Right lobe of liver (tissue), 6 donors: ENCODE measurements around the gene CD300LB. TPM values are rescaled to one million over a fixed set of nuclear protein-coding genes. Genes with fewer than 3 reads are reported as not detected.

ENCODE experiments used
- ATAC-seq, 4 donors: fragments of 200-7000 bp; cut with Tn5 transposase; one replicate each; pipeline ENCODE4 v1.9.1; 2020; ENCODE audit warnings: mild to moderate bottlenecking in 4 of 4, moderate library complexity in 4 of 4
- DNase-seq, 3 donors: peaks; one replicate each; pipeline ENCODE4 v3.0.0-alpha.2; 2020
- H3K27ac ChIP-seq, 3 donors: fragments of 200-600 bp; one replicate each; pipeline ENCODE4 v1.8.0; 2022
- H3K27me3 ChIP-seq, 2 donors: fragments of 200-600 bp; one replicate each; pipeline ENCODE4 v1.8.0; 2022
- H3K36me3 ChIP-seq, 4 donors: fragments of 200-600 bp; sonication (generic) in 1 of 4; one replicate each; pipeline versions ENCODE4 v1.5.1 to v1.8.0; 2017 to 2022; ENCODE audit warnings: control low read depth in 1 of 4
- H3K4me1 ChIP-seq, 4 donors: fragments of 200-600 bp; sonication (generic) in 1 of 4; one replicate each; pipeline versions ENCODE4 v1.5.1 to v1.8.0; 2017 to 2022; ENCODE audit warnings: control low read depth in 1 of 4
- H3K4me3 ChIP-seq, 3 donors: fragments of 200-600 bp; one replicate each; pipeline ENCODE4 v1.8.0; 2022
- H3K9me3 ChIP-seq, 4 donors: fragments of 200-600 bp; sonication (generic) in 1 of 4; one replicate each; pipeline versions ENCODE4 v1.5.1 to v1.8.0; 2017 to 2022; ENCODE audit warnings: control low read depth in 1 of 4
- POLR2A ChIP-seq: fragments of 450-650 bp; IDR thresholded peaks from one replicate; pipeline ENCODE4 v1.6.1; 2017; ENCODE audit warnings: antibody characterized with exemption, mild to moderate bottlenecking
- WGBS: methylation state at CpG from one replicate; pipeline ENCODE4 v1.1.6; 2018; ENCODE audit warnings: low coverage, low lambda C conversion rate; ENCODE audit not compliant: insufficient coverage; ENCODE audit errors: missing lambda C conversion rate; 5-methylcytosine and 5-hydroxymethylcytosine counted together
- intact Hi-C, 2 donors: fragments of 100-400 bp; cut with DNase I; formaldehyde crosslinking; loops; one replicate each; pipeline versions ENCODE4 v1.11.2 to v1.14.1; 2022
- total RNA-seq, 6 experiments: library from RNA; depleted of rRNA in 2 of 6; stranded (reverse); fragments of >200 nt in 2 of 6; fragmentation: NEBNext Ultra II Directional in 3 of 6; extraction: Animal tissue kit (Norgen Biotek cat#: 25700) in 3 of 6; gene quantifications; one replicate each; pipeline versions ENCODE4 v1.1.0 to v1.2.4, GENCODE V29; 2016 to 2023
- TF ChIP-seq, protein P1 (sequence below), 4 donors: fragments of 200-600 bp in 3 of 4; fragments of 450-650 bp in 1 of 4; IDR thresholded peaks; one replicate each; pipeline versions ENCODE4 v1.5.1 to v1.8.0; 2016 to 2022; ENCODE audit warnings: antibody characterized with exemption in 4 of 4, mild to moderate bottlenecking in 2 of 4
- donor health status: DM: no; HTN: yes; CAD: no.
- donor health status: DM: no; HTN: no; CAD: no.
- donor health status: DM: no; HTN: no; CAD: no.
- donor health status: DM: no; HTN: yes; CAD: no.
- donor health status: DM: no; HTN: yes; CAD: no.

The CD300LB gene
- total RNA-seq, 6 experiments from 2014 or later = 0.07 to 0.33 (median 0.21) TPM

DNA sequence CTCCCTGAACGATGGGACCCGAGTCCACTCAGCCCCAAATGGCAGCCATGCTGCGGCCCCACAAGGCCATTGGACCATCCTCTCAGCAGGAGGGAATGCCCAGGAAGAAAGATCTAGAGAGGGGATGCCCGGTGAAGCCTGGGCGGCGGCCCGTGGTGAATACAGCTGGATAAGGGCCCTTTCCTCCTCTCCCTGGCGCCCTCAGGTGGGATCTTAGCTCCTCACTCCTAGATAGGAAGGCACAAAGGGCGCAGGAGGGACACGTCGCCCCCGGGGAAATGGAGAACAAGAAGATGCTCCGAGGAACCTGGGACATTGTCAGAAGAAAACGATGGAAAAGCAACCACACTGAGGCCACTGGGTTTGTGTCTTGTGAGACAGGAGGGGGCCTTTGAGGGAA is 12.1 kb upstream of the CD300LB start:
- Histone ChIP-seq H3K4me1 (no peaks in the 10 kb centered on the region), H3K4me3 (no peak overlapping the region), H3K27me3 (no peaks in the 10 kb centered on the region), H3K27ac (no peak overlapping the region), H3K36me3 (no peaks in the 10 kb centered on the region), H3K9me3 (no peaks in the 10 kb centered on the region)
- WGBS = 50% methylated on average over 9 of the region's 14 CpGs
- ATAC-seq (no peak), DNase-seq (no peak)
- intact Hi-C loops = no loop called here
- TF ChIP-seq, protein P1, sequence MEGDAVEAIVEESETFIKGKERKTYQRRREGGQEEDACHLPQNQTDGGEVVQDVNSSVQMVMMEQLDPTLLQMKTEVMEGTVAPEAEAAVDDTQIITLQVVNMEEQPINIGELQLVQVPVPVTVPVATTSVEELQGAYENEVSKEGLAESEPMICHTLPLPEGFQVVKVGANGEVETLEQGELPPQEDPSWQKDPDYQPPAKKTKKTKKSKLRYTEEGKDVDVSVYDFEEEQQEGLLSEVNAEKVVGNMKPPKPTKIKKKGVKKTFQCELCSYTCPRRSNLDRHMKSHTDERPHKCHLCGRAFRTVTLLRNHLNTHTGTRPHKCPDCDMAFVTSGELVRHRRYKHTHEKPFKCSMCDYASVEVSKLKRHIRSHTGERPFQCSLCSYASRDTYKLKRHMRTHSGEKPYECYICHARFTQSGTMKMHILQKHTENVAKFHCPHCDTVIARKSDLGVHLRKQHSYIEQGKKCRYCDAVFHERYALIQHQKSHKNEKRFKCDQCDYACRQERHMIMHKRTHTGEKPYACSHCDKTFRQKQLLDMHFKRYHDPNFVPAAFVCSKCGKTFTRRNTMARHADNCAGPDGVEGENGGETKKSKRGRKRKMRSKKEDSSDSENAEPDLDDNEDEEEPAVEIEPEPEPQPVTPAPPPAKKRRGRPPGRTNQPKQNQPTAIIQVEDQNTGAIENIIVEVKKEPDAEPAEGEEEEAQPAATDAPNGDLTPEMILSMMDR (IDR thresholded peaks at IDR 0.05) = no peak
- no peak for TF ChIP-seq POLR2A

DNA sequence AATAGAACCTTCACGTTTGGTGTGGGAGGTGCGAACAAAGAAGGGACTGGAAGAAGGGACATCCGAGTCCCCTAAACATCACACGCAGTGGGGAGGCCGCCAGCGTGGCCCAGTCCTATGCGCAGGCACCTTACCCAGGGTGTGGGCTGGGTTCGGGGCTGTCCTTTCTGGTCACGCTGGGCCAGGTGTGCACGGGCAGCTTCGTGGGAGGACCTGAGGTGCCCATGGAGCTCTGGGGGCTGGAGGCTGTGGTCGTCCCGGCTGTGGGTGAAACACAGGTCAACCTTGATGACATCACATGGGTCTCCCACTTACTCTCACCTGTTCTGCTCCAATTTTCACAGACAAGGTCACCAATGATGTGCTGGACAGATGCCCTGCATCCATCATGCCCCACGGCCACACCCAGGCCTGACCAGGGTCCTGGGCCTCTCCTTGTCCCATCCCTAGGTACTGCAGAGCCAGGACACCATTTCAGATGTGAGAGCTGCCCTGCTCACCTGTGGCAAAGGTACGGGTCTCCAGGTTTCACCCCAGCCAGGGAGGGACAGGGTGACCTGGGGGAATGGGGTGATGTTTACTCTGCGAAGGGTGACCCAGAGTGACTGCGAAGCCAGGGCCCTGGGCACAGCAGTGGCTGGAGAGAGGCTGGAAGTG is 11.6 kb upstream of the CD300LB start:
- Histone ChIP-seq H3K9me3 (no peaks in the 10 kb centered on the region), H3K27ac (no peak overlapping the region), H3K4me1 (no peaks in the 10 kb centered on the region), H3K27me3 (no peaks in the 10 kb centered on the region), H3K4me3 (no peak overlapping the region), H3K36me3 (no peaks in the 10 kb centered on the region)
- DNase-seq = no peak
- TF ChIP-seq POLR2A = no peak
- TF ChIP-seq, protein P1 (IDR thresholded peaks at IDR 0.05) = no peak
- WGBS = 73% methylated on average over 3 of the region's 17 CpGs
- ATAC-seq = no peak
- intact Hi-C loops = no loop called here

DNA sequence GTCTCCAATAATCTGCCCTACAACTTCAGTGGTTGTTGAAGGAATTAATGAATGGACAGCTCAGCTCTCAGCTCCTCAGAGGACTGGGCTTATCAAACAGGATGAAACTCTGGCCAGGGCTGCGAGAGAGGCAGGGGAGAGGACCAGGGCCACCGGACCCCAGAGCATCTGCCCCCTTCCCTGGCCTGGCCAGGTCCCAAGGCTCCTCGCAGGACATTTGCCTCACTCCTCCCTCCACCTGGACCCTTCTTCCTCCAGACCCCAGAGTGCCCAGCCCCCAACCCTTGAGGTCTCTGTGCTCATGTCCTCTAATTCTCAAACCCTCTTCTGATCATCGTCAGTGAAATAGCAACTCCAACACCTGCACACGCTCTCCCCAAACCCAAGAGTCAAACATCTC is 10.9 kb upstream of the CD300LB start:
- Histone ChIP-seq H3K27ac (no peak overlapping the region), H3K4me1 (no peaks in the 10 kb centered on the region), H3K36me3 (no peaks in the 10 kb centered on the region), H3K27me3 (no peaks in the 10 kb centered on the region), H3K4me3 (no peak overlapping the region), H3K9me3 (no peaks in the 10 kb centered on the region)
- TF ChIP-seq POLR2A = no peak
- TF ChIP-seq, protein P1 (IDR thresholded peaks at IDR 0.05) = no peak
- ATAC-seq = no peak
- DNase-seq = no peak
- intact Hi-C loops = no loop called here
- WGBS = 76% methylated on average over 5 of the region's 5 CpGs

DNA sequence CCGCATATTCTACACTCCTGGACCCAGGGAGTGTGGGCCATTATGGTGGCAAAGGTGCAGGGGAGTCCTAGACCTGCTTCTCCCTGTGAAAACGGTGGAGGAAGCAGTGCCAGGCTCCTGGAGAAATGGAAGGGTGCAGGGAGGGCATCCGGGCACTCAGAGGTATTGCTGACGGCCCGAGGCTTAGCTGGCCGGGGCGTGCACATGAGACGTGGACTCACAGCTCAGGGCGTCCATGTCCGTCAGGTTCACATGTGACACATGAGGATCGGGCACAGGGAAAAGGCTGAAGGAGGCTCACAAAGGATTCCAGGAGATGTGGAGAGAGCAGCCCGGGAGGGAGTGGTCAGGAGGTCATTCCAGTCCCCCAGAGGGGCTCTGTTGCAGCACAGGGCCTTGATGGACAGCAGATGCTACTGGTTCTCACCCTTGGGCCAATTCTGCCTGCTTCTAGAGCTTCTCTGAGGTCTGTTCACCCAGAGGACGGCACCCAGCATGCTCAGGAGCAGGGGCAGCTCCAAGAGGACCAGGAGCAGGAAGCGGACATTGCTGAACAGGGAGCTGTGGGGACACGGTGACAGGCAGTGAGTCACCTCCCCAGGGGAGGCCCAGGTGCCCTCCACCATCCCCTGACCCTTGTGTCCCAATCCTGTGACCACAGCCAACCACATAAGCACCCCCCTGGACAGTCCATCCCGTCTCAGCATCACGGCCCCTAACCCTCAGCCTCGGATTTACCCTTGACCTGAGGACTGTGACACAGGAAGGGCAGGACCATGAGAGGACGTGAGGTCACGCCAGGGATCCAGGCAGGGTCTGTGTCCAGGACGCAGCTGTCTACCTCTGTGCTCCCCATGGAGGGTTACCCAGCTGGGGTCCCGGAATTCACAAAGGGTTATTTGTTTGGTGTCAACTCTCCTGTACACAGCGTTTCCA is 10.2 kb upstream of the CD300LB start:
- intact Hi-C loops = no loop called here
- TF ChIP-seq POLR2A = no peak
- TF ChIP-seq, protein P1 (IDR thresholded peaks at IDR 0.05) = no peak
- Histone ChIP-seq H3K27ac (no peak overlapping the region), H3K4me1 (no peaks in the 10 kb centered on the region), H3K9me3 (no peaks in the 10 kb centered on the region), H3K27me3 (no peaks in the 10 kb centered on the region), H3K36me3 (no peaks in the 10 kb centered on the region), H3K4me3 (no peak overlapping the region)
- 39% methylated on average over 7 of the region's 23 CpGs for WGBS
- DNase-seq (no peak), ATAC-seq (no peak)
